ENCODE measurements around the gene HOXB2.
A peak's percentile ranks its signal among the peaks of the same experiment; 100 is the strongest.
"Not testable (repeated sequence)": the region's sequence is repeated elsewhere in the genome, so short reads cannot be mapped to it uniquely, and the experiment has no call there.

HOXB2 gene

DNA sequence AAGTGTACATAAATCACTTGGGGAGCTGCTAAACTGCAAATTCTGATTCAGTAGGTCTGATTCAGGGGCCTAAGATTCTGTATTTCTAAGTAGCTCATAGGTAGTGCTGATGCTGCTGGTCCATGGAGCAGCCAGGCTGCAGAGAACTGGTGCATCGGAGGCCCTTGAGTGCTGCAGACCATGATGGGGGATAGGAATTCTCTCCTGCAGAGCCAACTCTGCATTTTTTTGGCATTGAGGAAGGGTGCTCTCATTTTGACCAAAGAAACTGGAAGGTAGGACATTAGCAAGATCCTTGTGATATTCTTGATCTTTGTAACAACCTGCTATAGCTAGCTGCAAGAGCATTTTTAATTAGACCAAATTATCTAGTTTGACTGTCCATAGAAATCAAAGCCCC lies 4.7 kb downstream of the HOXB2 start:
- H3K4me1 ChIP-seq (ENCODE audit: insufficient read depth, low read length): 0 out of 2 replicates have a peak, but pooled peaks cover 2% of the 10 kb centered on the region
- H3K27ac ChIP-seq (ENCODE audit: low read length): no peak overlapping the region
- peaks cover 2% of the 10 kb centered on the region; the same call in 1 of the 2 replicates for H3K9me3 ChIP-seq (ENCODE audit: insufficient read depth, low read depth, low read length)
- H3K4me3 ChIP-seq (ENCODE audit: low read length): no peak overlapping the region
- peaks cover 94% of the 10 kb centered on the region for H3K27me3 ChIP-seq (ENCODE audit: insufficient read depth, low read length)
- no peak overlapping the region for H3K9ac ChIP-seq (ENCODE audit: low read depth, low read length)
- H3K36me3 ChIP-seq (ENCODE audit: insufficient read depth, low read depth, low read length): no peaks in the 10 kb centered on the region

- H3K27ac ChIP-seq (ENCODE audit: low read length): no peak overlapping the region
- no peak overlapping the region for H3K4me3 ChIP-seq (ENCODE audit: low read length)
- no peak overlapping the region for H3K9ac ChIP-seq (ENCODE audit: low read depth, low read length)
- H3K9me3 ChIP-seq (ENCODE audit: insufficient read depth, low read depth, low read length): peaks cover 2% of the 10 kb centered on the region; the same call in 1 of the 2 replicates
- H3K36me3 ChIP-seq (ENCODE audit: insufficient read depth, low read depth, low read length): no peaks in the 10 kb centered on the region
- peaks cover 92% of the 10 kb centered on the region for H3K27me3 ChIP-seq (ENCODE audit: insufficient read depth, low read length)
- H3K4me1 ChIP-seq (ENCODE audit: insufficient read depth, low read length): 0 out of 2 replicates have a peak, but pooled peaks cover 2% of the 10 kb centered on the region
These were observed 5.7 kb downstream of the HOXB2 start for GRCh38 chr17:48539177-48539576.

GRCh38 chr17:48537316-48537715 lies 7.6 kb downstream of the HOXB2 start:
- H3K27me3 ChIP-seq (ENCODE audit: insufficient read depth, low read length): peaks cover 92% of the 10 kb centered on the region
- H3K4me3 ChIP-seq (ENCODE audit: low read length): no peak overlapping the region
- H3K27ac ChIP-seq (ENCODE audit: low read length): no peak overlapping the region
- H3K4me1 ChIP-seq (ENCODE audit: insufficient read depth, low read length): no peaks in the 10 kb centered on the region
- H3K36me3 ChIP-seq (ENCODE audit: insufficient read depth, low read depth, low read length): no peaks in the 10 kb centered on the region
- H3K9me3 ChIP-seq (ENCODE audit: insufficient read depth, low read depth, low read length): peaks cover 2% of the 10 kb centered on the region; the same call in 1 of the 2 replicates
- no peak overlapping the region for H3K9ac ChIP-seq (ENCODE audit: low read depth, low read length)

DNA sequence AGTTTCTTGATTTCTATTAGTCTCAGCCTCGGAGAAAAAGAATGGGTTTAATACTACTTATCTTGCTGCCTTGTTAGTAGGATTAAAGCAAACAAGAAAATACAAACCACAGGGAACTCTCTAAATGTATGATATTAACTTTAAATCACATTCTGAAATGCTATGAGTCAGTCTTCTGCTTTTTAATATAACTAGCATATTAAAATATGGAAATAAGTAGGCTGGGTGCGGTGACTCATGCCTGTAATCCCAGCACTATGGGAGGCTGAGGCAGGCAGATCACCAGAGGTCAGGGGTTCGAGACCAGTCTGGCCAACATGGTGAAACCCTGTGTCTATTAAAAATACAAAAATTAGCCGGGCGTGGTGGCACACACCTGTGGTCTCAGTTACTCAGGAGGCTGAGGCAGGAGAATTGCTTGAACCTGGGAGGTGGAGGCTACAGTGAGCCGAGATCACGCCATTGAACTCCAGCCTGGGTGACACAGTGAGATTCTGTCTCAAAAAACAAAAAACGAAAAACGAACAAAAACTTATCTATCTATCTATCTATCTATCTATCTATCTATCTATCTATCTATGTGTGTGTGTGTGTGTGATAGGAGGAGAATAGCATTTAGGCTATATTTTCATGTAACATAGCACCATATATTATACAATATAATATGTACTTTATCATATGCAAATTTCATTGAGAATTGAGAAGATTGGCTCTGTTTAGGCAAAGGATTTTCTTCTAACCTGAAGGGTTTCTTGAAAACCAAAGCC lies 8.9 kb downstream of the HOXB2 start:
- H3K36me3 ChIP-seq (ENCODE audit: insufficient read depth, low read depth, low read length); H3K4me3 ChIP-seq (ENCODE audit: low read length): not testable (repeated sequence)
- H3K27me3 ChIP-seq (ENCODE audit: insufficient read depth, low read length): peaks cover 92% of the 10 kb centered on the region

GRCh38 chr17:48532261-48532660 lies 12.6 kb downstream of the HOXB2 start:
- H3K9me3 ChIP-seq (ENCODE audit: insufficient read depth, low read depth, low read length): no peaks in the 10 kb centered on the region
- H3K9ac ChIP-seq (ENCODE audit: low read depth, low read length): no peak overlapping the region
- no peak overlapping the region for H3K4me3 ChIP-seq (ENCODE audit: low read length)
- H3K27ac ChIP-seq (ENCODE audit: low read length): no peak overlapping the region
- H3K4me1 ChIP-seq (ENCODE audit: insufficient read depth, low read length): peaks cover 14% of the 10 kb centered on the region
- H3K27me3 ChIP-seq (ENCODE audit: insufficient read depth, low read length): peaks cover 92% of the 10 kb centered on the region
- H3K36me3 ChIP-seq (ENCODE audit: insufficient read depth, low read depth, low read length): no peaks in the 10 kb centered on the region

More for the DNA sequence above, 8.9 kb downstream of the HOXB2 start:
- not testable (repeated sequence) for H3K9ac ChIP-seq (ENCODE audit: low read depth, low read length); H3K9me3 ChIP-seq (ENCODE audit: insufficient read depth, low read depth, low read length); H3K27ac ChIP-seq (ENCODE audit: low read length)
- H3K4me1 ChIP-seq (ENCODE audit: insufficient read depth, low read length): peaks cover 11% of the 10 kb centered on the region

DNA sequence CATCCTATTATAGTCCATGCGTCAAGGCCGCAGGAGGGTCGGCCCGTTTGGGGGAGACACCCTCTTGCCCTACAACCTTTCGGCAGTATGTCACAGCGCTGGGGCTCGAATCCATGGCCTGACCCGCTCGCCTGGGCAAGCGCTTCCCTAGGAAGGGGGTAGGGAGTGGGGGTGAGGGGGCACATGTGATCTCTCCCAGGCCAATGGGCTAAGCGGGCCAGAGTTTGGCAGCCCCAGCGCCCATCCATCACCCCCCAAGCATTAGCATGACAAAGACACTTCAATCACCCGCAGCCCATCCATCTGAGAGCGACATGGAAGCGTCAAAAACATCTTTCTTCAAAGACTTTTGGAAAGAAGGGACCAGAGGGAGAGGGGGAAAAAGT lies 14.0 kb downstream of the HOXB2 start, which contains the start of gene HOXB1:
Gene HOXB1, minus strand, starts transcription at position 125 of the 386 bp plus-strand sequence. Its CDS starts 107 bp downstream, at position 18.
- Histone ChIP-seq H3K36me3 (ENCODE audit: insufficient read depth, low read depth, low read length) (no peaks in the 10 kb centered on the region), H3K27ac (ENCODE audit: low read length) (no peak within 1 kb of the TSS), H3K9ac (ENCODE audit: low read depth, low read length) (no peak within 1 kb of the TSS), H3K4me1 (ENCODE audit: insufficient read depth, low read length) (peaks cover 19% of the 10 kb centered on the region), H3K27me3 (ENCODE audit: insufficient read depth, low read length) (peaks cover 97% of the 10 kb centered on the region), H3K4me3 (ENCODE audit: low read length) (peak within 1 kb of the TSS; percentile 44), H3K9me3 (ENCODE audit: insufficient read depth, low read depth, low read length) (no peaks in the 10 kb centered on the region)

DNA sequence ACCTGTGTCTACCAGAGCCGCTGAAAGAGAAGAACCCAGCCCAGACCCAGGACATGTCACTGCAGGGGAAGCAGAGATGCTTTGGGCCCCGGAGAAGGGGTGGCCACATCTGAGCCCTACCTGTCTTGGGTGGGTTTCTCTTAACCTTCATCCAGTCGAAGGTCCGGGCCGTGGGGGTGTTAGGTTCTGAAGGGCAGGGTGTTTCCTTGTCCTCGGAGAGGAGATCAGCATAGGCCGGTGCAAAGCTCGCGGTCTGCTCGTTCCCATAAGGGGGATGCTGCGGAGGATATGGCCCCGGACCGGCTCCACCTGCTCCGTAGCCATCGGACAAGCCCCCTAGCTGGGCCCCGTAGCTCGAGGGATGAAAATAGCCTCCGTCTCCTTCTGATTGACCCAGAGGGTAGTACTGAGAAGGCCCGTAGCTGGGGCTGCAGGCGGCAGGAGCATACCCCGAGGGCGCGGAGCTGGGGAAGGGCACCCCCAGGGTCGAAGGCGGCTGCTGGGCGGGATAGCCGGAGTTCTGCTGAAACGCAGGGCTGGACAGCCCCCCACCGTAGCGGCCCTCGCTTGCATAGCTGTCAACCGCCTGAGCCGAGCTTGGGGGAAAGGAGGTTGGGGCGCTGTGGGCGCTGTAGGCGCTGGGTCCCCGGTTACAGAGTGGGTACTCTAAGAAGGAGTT lies 14.6 kb downstream of the HOXB2 start:
- Histone ChIP-seq H3K9ac (ENCODE audit: low read depth, low read length) (no peak overlapping the region), H3K27me3 (ENCODE audit: insufficient read depth, low read length) (peaks cover 99% of the 10 kb centered on the region), H3K9me3 (ENCODE audit: insufficient read depth, low read depth, low read length) (no peaks in the 10 kb centered on the region), H3K4me1 (ENCODE audit: insufficient read depth, low read length) (peaks cover 19% of the 10 kb centered on the region), H3K36me3 (ENCODE audit: insufficient read depth, low read depth, low read length) (no peaks in the 10 kb centered on the region), H3K4me3 (ENCODE audit: low read length) (peak overlapping the region; percentile 44), H3K27ac (ENCODE audit: low read length) (no peak overlapping the region)

GRCh38 chr17:48529683-48530009 lies 15.3 kb downstream of the HOXB2 start:
- no peak overlapping the region for H3K27ac ChIP-seq (ENCODE audit: low read length)
- H3K27me3 ChIP-seq (ENCODE audit: insufficient read depth, low read length): peaks cover 100% of the 10 kb centered on the region
- no peaks in the 10 kb centered on the region for H3K36me3 ChIP-seq (ENCODE audit: insufficient read depth, low read depth, low read length)
- H3K9me3 ChIP-seq (ENCODE audit: insufficient read depth, low read depth, low read length): no peaks in the 10 kb centered on the region
- no peak overlapping the region for H3K4me3 ChIP-seq (ENCODE audit: low read length)
- H3K9ac ChIP-seq (ENCODE audit: low read depth, low read length): no peak overlapping the region
- H3K4me1 ChIP-seq (ENCODE audit: insufficient read depth, low read length): peaks cover 19% of the 10 kb centered on the region

DNA sequence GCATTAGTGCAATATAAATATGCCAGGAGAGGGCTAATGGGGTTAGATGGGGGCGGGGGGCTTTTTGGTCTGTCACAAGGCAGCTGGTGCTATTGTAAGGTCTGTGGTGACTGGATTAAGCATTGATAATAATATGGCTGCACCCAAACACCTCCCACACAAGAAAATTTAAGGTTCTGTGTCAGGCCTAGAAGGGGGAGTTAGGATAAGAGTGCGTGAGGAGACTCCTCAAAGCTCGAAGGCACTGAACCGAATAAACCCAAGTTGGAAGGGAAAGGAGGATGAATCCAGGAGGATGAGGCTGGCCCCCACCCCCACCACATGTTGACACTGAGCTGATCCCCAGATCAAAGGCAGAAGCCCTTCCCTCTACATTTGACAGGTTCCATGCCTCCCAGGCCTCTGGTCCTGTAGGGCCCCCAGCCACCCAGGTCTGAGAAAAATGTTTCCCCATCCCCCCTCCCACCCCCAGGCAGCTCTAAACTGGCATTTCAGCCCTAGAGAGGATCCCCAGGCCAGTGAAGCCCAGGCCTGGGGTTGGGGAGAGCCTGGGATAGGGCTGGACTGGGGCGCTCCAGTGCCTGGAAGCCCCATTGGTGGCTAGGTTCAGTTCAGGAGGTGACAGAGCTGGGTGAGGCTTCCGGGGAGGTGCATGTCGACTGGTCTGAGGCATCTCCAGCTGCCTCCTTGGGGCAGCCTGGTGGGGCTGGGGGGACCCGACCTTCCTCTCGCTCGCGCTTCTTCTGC lies 15.8 kb downstream of the HOXB2 start:
- Histone ChIP-seq H3K27ac (ENCODE audit: low read length) (no peak overlapping the region), H3K27me3 (ENCODE audit: insufficient read depth, low read length) (peaks cover 100% of the 10 kb centered on the region), H3K4me3 (ENCODE audit: low read length) (no peak overlapping the region), H3K9ac (ENCODE audit: low read depth, low read length) (no peak overlapping the region), H3K4me1 (ENCODE audit: insufficient read depth, low read length) (peaks cover 19% of the 10 kb centered on the region), H3K36me3 (ENCODE audit: insufficient read depth, low read depth, low read length) (no peaks in the 10 kb centered on the region), H3K9me3 (ENCODE audit: insufficient read depth, low read depth, low read length) (no peaks in the 10 kb centered on the region)

DNA sequence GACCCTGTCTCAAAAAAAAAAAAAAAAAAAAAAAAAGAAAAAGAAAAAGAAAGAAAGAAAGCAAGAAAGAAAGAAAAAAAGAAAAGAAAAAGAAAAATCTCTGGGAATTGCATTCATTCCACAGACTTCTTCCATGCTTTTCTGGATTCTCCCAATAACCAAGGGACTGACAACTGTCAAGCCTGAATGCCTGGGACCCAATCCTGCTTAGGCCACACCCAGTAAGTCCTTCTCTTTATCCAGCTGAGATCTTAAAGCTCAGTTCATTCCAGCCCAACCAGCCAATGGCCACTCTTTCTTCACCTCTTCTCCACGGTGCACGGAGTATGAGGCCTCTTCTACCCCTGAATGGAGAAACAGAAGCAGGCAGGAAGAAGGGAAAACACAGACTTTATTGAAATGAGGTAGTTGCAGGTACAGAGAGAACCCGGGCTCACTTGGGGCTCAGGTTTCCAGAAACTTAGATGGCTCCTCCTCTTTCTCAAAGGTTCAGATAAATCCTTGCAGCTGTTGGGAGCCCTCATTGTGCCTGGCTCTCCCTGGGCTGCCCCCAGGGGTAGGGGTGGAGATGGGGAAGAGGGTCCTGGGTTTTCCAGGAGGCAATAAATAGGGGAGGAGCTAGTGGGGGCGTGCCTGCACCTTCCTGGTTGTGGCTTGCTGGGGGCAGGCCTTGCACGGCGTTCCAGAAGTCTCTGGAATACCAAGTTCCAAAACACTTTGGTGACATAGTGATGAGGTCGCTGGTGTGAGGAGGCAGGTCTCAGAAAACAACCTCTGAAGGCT lies 16.6 kb downstream of the HOXB2 start:
- H3K27me3 ChIP-seq (ENCODE audit: insufficient read depth, low read length): peaks cover 100% of the 10 kb centered on the region
- no peak overlapping the region for H3K27ac ChIP-seq (ENCODE audit: low read length)
- H3K9ac ChIP-seq (ENCODE audit: low read depth, low read length): no peak overlapping the region
- peaks cover 19% of the 10 kb centered on the region for H3K4me1 ChIP-seq (ENCODE audit: insufficient read depth, low read length)
- no peak overlapping the region for H3K4me3 ChIP-seq (ENCODE audit: low read length)
- no peaks in the 10 kb centered on the region for H3K9me3 ChIP-seq (ENCODE audit: insufficient read depth, low read depth, low read length)
- H3K36me3 ChIP-seq (ENCODE audit: insufficient read depth, low read depth, low read length): no peaks in the 10 kb centered on the region

- H3K9ac ChIP-seq (ENCODE audit: low read depth, low read length): no peak overlapping the region
- peaks cover 19% of the 10 kb centered on the region for H3K4me1 ChIP-seq (ENCODE audit: insufficient read depth, low read length)
- peaks cover 100% of the 10 kb centered on the region for H3K27me3 ChIP-seq (ENCODE audit: insufficient read depth, low read length)
These were observed 17.4 kb downstream of the HOXB2 start for GRCh38 chr17:48527547-48527932.

More at GRCh38 chr17:48527547-48527932, 17.4 kb downstream of the HOXB2 start:
- H3K36me3 ChIP-seq (ENCODE audit: insufficient read depth, low read depth, low read length): no peaks in the 10 kb centered on the region
- peak overlapping the region; percentile 55; the same call in 1 of the 2 replicates for H3K4me3 ChIP-seq (ENCODE audit: low read length)
- H3K9me3 ChIP-seq (ENCODE audit: insufficient read depth, low read depth, low read length): no peaks in the 10 kb centered on the region
- no peak overlapping the region for H3K27ac ChIP-seq (ENCODE audit: low read length)
